H1 (cell line): ENCODE results near the gene EDA. TPM values are rescaled to one million over a fixed set of nuclear protein-coding genes. Genes with fewer than 3 reads are reported as not detected.

ENCODE experiments used
- CTCF ChIA-PET: fragments of 300-600 bp; sonication (Branson Sonifier 250); formaldehyde crosslinking; loops from one replicate; lab custom pipeline; 2021; ENCODE audit not compliant: partially characterized antibody; lab: Charles Lee
- POLR2A ChIA-PET: fragments of 300-600 bp; sonication (Branson Sonifier 250); formaldehyde crosslinking; loops from one replicate; lab custom pipeline; 2021; ENCODE audit warnings: inconsistent platforms; ENCODE audit not compliant: partially characterized antibody; lab: Charles Lee
- DNase-seq, 2 experiments: peaks; one replicate each; pipeline versions ENCODE4 v3.0.0 to v3.0.0-alpha.2; 2010 to 2022; ENCODE audit warnings: low spot score in 2 of 2, low read depth in 1 of 2, mixed read lengths in 1 of 2
- FAIRE-seq: peaks from 2 replicates; lab custom pipeline; 2011; peaks lifted over from hg19 to GRCh38; lab: Jason Lieb, UNC
- H2AFZ ChIP-seq: 2 replicates; pipeline ENCODE4 v1.8.1; 2012; ENCODE audit warnings: low read length, inconsistent platforms
- H2AK5ac ChIP-seq: 2 replicates; pipeline ENCODE4 v1.6.1; 2013; ENCODE audit warnings: low read depth, low read length
- H2BK120ac ChIP-seq: replicated peaks from 2 replicates; pipeline ENCODE3; 2013; ENCODE audit warnings: low read depth, low read length, inconsistent platforms
- H2BK12ac ChIP-seq: 2 replicates; pipeline ENCODE4 v1.6.1; 2013; ENCODE audit warnings: low read depth, low read length
- H2BK15ac ChIP-seq: 2 replicates; pipeline ENCODE4 v1.6.1; 2013; ENCODE audit warnings: low read length
- H2BK20ac ChIP-seq: 2 replicates; pipeline ENCODE4 v1.6.1; 2013; ENCODE audit warnings: low read length
- H2BK5ac ChIP-seq: 2 replicates; pipeline ENCODE4 v1.6.1; 2013; ENCODE audit warnings: low read depth, low read length
- H3K14ac ChIP-seq: 2 replicates; pipeline ENCODE4 v1.6.1; 2013; ENCODE audit warnings: inconsistent platforms; ENCODE audit not compliant: insufficient read length
- H3K18ac ChIP-seq: 2 replicates; pipeline ENCODE4 v1.6.1; 2013; ENCODE audit warnings: low read length; ENCODE audit errors: extremely low read depth
- H3K23ac ChIP-seq: 2 replicates; pipeline ENCODE4 v1.6.1; 2013; ENCODE audit warnings: inconsistent platforms; ENCODE audit not compliant: insufficient read length
- H3K23me2 ChIP-seq: 2 replicates; pipeline ENCODE4 v1.6.1; 2013; ENCODE audit warnings: low read depth, low read length
- H3K27ac ChIP-seq: 2 replicates; pipeline ENCODE4 v1.6.1; 2011; ENCODE audit warnings: low read depth, low read length, inconsistent platforms
- H3K27me3 ChIP-seq, 4 experiments: replicated peaks in 1 of 4; 1 replicate in 1 of 4; 2 replicates in 3 of 4; pipeline versions ENCODE4 v1.6.1 to v1.8.1; 2011 to 2013; ENCODE audit warnings: low read length in 3 of 4, mild to moderate bottlenecking in 3 of 4, inconsistent platforms in 2 of 4, mixed read lengths in 2 of 4, moderate library complexity in 1 of 4; ENCODE audit not compliant: control insufficient read depth in 3 of 4, insufficient read depth in 3 of 4; ENCODE audit errors: extremely low read depth in 1 of 4
- H3K36me3 ChIP-seq, 4 experiments: 2 replicates each; pipeline versions ENCODE4 v1.6.1 to v1.8.1; 2011 to 2013; ENCODE audit warnings: mild to moderate bottlenecking in 4 of 4, low read length in 3 of 4, moderate library complexity in 2 of 4, control low read depth in 1 of 4, inconsistent platforms in 1 of 4; ENCODE audit not compliant: insufficient read depth in 4 of 4, control insufficient read depth in 2 of 4
- H3K4ac ChIP-seq: replicated peaks from 2 replicates; pipeline ENCODE3; 2013; ENCODE audit warnings: low read length, low read depth, mixed read lengths, inconsistent platforms; ENCODE audit not compliant: insufficient read length
- H3K4me1 ChIP-seq, 4 experiments: replicated peaks in 1 of 4; 1 replicate in 1 of 4; 2 replicates in 3 of 4; pipeline versions ENCODE4 v1.6.1 to v1.8.1; 2011 to 2013; ENCODE audit warnings: low read length in 3 of 4, inconsistent platforms in 2 of 4, mixed read lengths in 1 of 4; ENCODE audit not compliant: insufficient read depth in 4 of 4, control insufficient read depth in 3 of 4
- H3K4me2 ChIP-seq, 2 experiments: 2 replicates each; pipeline versions ENCODE4 v1.6.1 to v1.8.1; 2011 to 2013; ENCODE audit warnings: low read depth in 2 of 2, low read length in 2 of 2, control low read depth in 1 of 2, inconsistent platforms in 1 of 2, mild to moderate bottlenecking in 1 of 2; ENCODE audit not compliant: insufficient read depth in 1 of 2
- H3K4me3 ChIP-seq, 4 experiments: fragments of 200-600, 300-600 bp in 1 of 4; sonication (generic), shearing (Covaris generic), sonication (Bioruptor Twin) in 1 of 4; 2 replicates each; pipeline versions ENCODE4 v1.5.1 to v1.8.1; 2011 to 2016; ENCODE audit warnings: low read length in 4 of 4, low read depth in 3 of 4, control low read depth in 2 of 4, inconsistent platforms in 2 of 4, mild to moderate bottlenecking in 2 of 4, mixed read lengths in 1 of 4, moderate library complexity in 1 of 4; ENCODE audit not compliant: insufficient read depth in 2 of 4; ENCODE audit errors: extremely low read depth in 1 of 4
- H3K56ac ChIP-seq: replicated peaks from 2 replicates; pipeline ENCODE3; 2013; ENCODE audit warnings: low read depth, mild to moderate bottlenecking, mixed read lengths, low read length, inconsistent platforms; ENCODE audit not compliant: insufficient read length
- H3K79me1 ChIP-seq: 2 replicates; pipeline ENCODE4 v1.6.1; 2013; ENCODE audit warnings: low read depth, low read length, control low read depth
- H3K79me2 ChIP-seq, 2 experiments: 2 replicates each; pipeline versions ENCODE4 v1.6.1 to v1.8.1; 2012 to 2013; ENCODE audit warnings: low read length in 2 of 2, mild to moderate bottlenecking in 2 of 2, inconsistent platforms in 1 of 2; ENCODE audit not compliant: insufficient read depth in 2 of 2, control insufficient read depth in 1 of 2
- H3K9ac ChIP-seq, 4 experiments: replicated peaks in 1 of 4; 1 replicate in 1 of 4; 2 replicates in 3 of 4; pipeline versions ENCODE4 v1.6.1 to v1.8.1; 2011 to 2013; ENCODE audit warnings: low read depth in 3 of 4, low read length in 3 of 4, control low read depth in 2 of 4, mild to moderate bottlenecking in 2 of 4, moderate library complexity in 2 of 4, inconsistent platforms in 1 of 4; ENCODE audit errors: extremely low read depth in 1 of 4
- H3K9me3 ChIP-seq, 2 experiments: 2 replicates each; pipeline versions ENCODE4 v1.6.1 to v1.8.1; 2012 to 2013; ENCODE audit warnings: mild to moderate bottlenecking in 2 of 2, moderate library complexity in 2 of 2, control low read depth in 1 of 2, inconsistent platforms in 1 of 2, low read depth in 1 of 2, low read length in 1 of 2, mixed read lengths in 1 of 2; ENCODE audit not compliant: insufficient read depth in 2 of 2
- H4K20me1 ChIP-seq, 2 experiments: replicated peaks in 1 of 2; 2 replicates each; pipeline versions ENCODE3 to v1.8.1; 2011 to 2013; ENCODE audit warnings: inconsistent platforms in 2 of 2, low read length in 2 of 2, mild to moderate bottlenecking in 1 of 2; ENCODE audit not compliant: insufficient read depth in 2 of 2, control insufficient read depth in 1 of 2
- H4K5ac ChIP-seq: 2 replicates; pipeline ENCODE4 v1.6.1; 2013; ENCODE audit warnings: low read length, low read depth, mixed read lengths, inconsistent platforms; ENCODE audit not compliant: insufficient read length
- H4K8ac ChIP-seq: 2 replicates; pipeline ENCODE4 v1.8.0; 2013; ENCODE audit warnings: mild to moderate bottlenecking, moderate library complexity, low read length, inconsistent platforms; ENCODE audit not compliant: insufficient read depth; ENCODE audit errors: extremely low read depth
- H4K91ac ChIP-seq: replicated peaks from 2 replicates; pipeline ENCODE3; 2013; ENCODE audit warnings: low read length, mixed read lengths, inconsistent platforms; ENCODE audit not compliant: insufficient read length
- BRCA1 ChIP-seq: IDR thresholded peaks from 2 replicates; pipeline ENCODE4 v1.6.1; 2012; ENCODE audit warnings: low read depth, low read length, improper control_type of control experiment
- CEBPB ChIP-seq: IDR thresholded peaks from 2 replicates; pipeline ENCODE4 v1.6.1; 2012; ENCODE audit warnings: low read depth, low read length
- JUND ChIP-seq: IDR thresholded peaks from 2 replicates; pipeline ENCODE4 v1.6.1; 2011; ENCODE audit warnings: mild to moderate bottlenecking, improper control_type of control experiment, low read length
- NANOG ChIP-seq: IDR thresholded peaks from 2 replicates; pipeline ENCODE4 v1.6.1; 2011; ENCODE audit warnings: low read length, low read depth, mild to moderate bottlenecking, inconsistent platforms; ENCODE audit not compliant: insufficient read depth, poor library complexity, severe bottlenecking
- POLR2A ChIP-seq, 2 experiments: IDR thresholded peaks; 1 replicate in 1 of 2; 2 replicates in 1 of 2; pipeline ENCODE4 v1.6.1; 2011; ENCODE audit warnings: low read depth in 2 of 2, low read length in 2 of 2, mild to moderate bottlenecking in 2 of 2; ENCODE audit errors: control extremely low read depth in 1 of 2
- POLR2AphosphoS5 ChIP-seq: IDR thresholded peaks from 2 replicates; pipeline ENCODE4 v1.6.1; 2011; ENCODE audit warnings: low read depth, low read length
- RXRA ChIP-seq: IDR thresholded peaks from 2 replicates; pipeline ENCODE4 v1.6.1; 2011; ENCODE audit warnings: low read depth, mild to moderate bottlenecking, low read length, moderate library complexity; ENCODE audit not compliant: insufficient read depth
- TBP ChIP-seq: IDR thresholded peaks from 2 replicates; pipeline ENCODE4 v1.6.1; 2011; ENCODE audit warnings: low read depth, low read length, improper control_type of control experiment
- YY1 ChIP-seq: IDR thresholded peaks from 2 replicates; pipeline ENCODE4 v1.6.1; 2011; ENCODE audit warnings: low read depth, mild to moderate bottlenecking, low read length
- ZNF274 ChIP-seq: IDR thresholded peaks from 2 replicates; pipeline ENCODE4 v1.7.0; 2012; ENCODE audit warnings: low read length, borderline replicate concordance; ENCODE audit errors: extremely low read depth
- WGBS, 2 experiments: shearing (Covaris generic) in 1 of 2; methylation state at CpG; one replicate each; pipeline versions ENCODE4 v1.1.6 to v1.1.7; 2013 to 2015; ENCODE audit warnings: low lambda C conversion rate in 2 of 2, mixed read lengths in 2 of 2, inconsistent platforms in 1 of 2, low coverage in 1 of 2, missing lambda C conversion rate in 1 of 2; ENCODE audit not compliant: insufficient replicate concordance in 2 of 2, insufficient coverage in 1 of 2, insufficient read length in 1 of 2; ENCODE audit errors: extremely low coverage in 1 of 2, missing lambda C conversion rate in 1 of 2; 5-methylcytosine and 5-hydroxymethylcytosine counted together
- polyA plus RNA-seq, 7 experiments: library from polyadenylated mRNA; depleted of rRNA in 3 of 7; stranded (reverse) in 5 of 7; unstranded in 2 of 7; fragments of >200 nt in 5 of 7; fragments of 200-250 nt in 2 of 7; gene quantifications; 1 replicate in 5 of 7; 2 replicates in 1 of 7; 4 replicates in 1 of 7; pipeline versions ENCODE4 v1.2.1 to v1.2.3, GENCODE V29; 2011 to 2013; ENCODE audit warnings: missing spikeins in 2 of 7, mixed read lengths in 2 of 7
- total RNA-seq: library from RNA; stranded (reverse); fragmentation: NEBNext Ultra II Directional; extraction: Animal tissue kit (Norgen Biotek cat#: 25700); gene quantifications from 2 replicates; pipeline ENCODE4 v1.2.1, GENCODE V29; 2021

EDA gene
- total and polyA plus RNA-seq, 2 of the 8 experiments (the other 6 are each of a cell fraction or from before 2014, with no cell fraction given), result 7.5 to 10.5 TPM

- no peak overlapping the region for H4K8ac ChIP-seq
- H4K91ac ChIP-seq, result no peak overlapping the region
- H4K20me1 ChIP-seq, result no peaks in the 10 kb centered on the region
- no peaks in the 10 kb centered on the region for H3K4me1 ChIP-seq
- no peaks in the 10 kb centered on the region for H3K79me2 ChIP-seq
- H4K5ac ChIP-seq, result no peak overlapping the region
- H3K4me3 ChIP-seq, result no peak overlapping the region
- no peaks in the 10 kb centered on the region for H3K36me3 ChIP-seq
- H2AK5ac ChIP-seq, result no peak overlapping the region
- no peak overlapping the region for H3K4me2 ChIP-seq
- CTCF ChIA-PET, result interaction anchor here (1.0 to 9.6 kb wide), 7 partner anchors 9 to 549 kb away, joined by 3 to 62 read pairs (median 3); no protein-coding TSS in a partner anchor
- H3K23ac ChIP-seq, result no peak overlapping the region
- H3K79me1 ChIP-seq, result no peaks in the 10 kb centered on the region
- H3K23me2 ChIP-seq, result no peaks in the 10 kb centered on the region
- H3K27ac ChIP-seq, result no peak overlapping the region
- H2AFZ ChIP-seq, result no peak overlapping the region
- 91% methylated on average over 3 of the region's 6 CpGs; no CpG with 5 or more reads in 1 of the 2 experiments for WGBS, 2 experiments
- no peak overlapping the region for H2BK120ac ChIP-seq
- H3K14ac ChIP-seq, result no peak overlapping the region
- no peak overlapping the region for H2BK12ac ChIP-seq
- no peak overlapping the region for H3K56ac ChIP-seq
- H2BK5ac ChIP-seq, result no peak overlapping the region
- no peak overlapping the region for H2BK20ac ChIP-seq
- TF ChIP-seq TBP (no peak), POLR2A (IDR thresholded peaks at IDR 0.05; ENCODE audit: control extremely low read depth in 1 of 2, low read depth in 2 of 2, low read length in 2 of 2) (no peak), RXRA (no peak), CEBPB (no peak), ZNF274 (no peak), YY1 (no peak), BRCA1 (no peak), POLR2AphosphoS5 (no peak), NANOG (no peak), JUND (no peak)
- TF ChIP-seq, all 59 proteins: peak for 0
- POLR2A ChIA-PET, result no interaction called here
- Histone ChIP-seq H2BK15ac (no peak overlapping the region), H3K9me3 (no peaks in the 10 kb centered on the region), H3K4ac (no peak overlapping the region), H3K9ac (no peak overlapping the region), H3K27me3 (no peaks in the 10 kb centered on the region), H3K18ac (no peak overlapping the region)
- DNase-seq (no peak), FAIRE-seq (no peak)
Measured at GRCh38 chrX:70041993-70042392, 426.1 kb downstream of the EDA start.
